ENCODE data around the gene FCRL5.

The FCRL5 gene

DNA sequence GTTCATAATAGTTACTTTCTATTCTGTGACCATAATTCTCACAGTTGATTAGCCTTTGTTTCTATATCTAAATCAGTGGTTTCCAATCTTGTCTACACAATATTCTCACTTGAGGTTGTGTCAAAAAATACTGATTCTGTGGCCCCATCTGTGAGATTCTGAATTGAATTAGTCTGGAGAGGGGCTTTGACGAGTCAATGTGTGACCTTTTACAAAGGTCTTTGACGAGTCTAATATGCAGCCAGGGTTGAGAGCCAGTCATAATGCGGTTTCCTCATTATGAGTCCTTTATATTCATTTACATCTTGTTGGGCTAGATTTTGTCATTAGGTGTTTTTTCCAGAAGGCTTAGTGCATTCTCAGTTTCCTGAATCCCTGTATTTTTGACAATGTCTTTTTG, 19.7 kb downstream of the FCRL5 start:
- DNase-seq (ENCODE audit: insufficient read length, low spot score) (no peak), FAIRE-seq (no peak)

DNA sequence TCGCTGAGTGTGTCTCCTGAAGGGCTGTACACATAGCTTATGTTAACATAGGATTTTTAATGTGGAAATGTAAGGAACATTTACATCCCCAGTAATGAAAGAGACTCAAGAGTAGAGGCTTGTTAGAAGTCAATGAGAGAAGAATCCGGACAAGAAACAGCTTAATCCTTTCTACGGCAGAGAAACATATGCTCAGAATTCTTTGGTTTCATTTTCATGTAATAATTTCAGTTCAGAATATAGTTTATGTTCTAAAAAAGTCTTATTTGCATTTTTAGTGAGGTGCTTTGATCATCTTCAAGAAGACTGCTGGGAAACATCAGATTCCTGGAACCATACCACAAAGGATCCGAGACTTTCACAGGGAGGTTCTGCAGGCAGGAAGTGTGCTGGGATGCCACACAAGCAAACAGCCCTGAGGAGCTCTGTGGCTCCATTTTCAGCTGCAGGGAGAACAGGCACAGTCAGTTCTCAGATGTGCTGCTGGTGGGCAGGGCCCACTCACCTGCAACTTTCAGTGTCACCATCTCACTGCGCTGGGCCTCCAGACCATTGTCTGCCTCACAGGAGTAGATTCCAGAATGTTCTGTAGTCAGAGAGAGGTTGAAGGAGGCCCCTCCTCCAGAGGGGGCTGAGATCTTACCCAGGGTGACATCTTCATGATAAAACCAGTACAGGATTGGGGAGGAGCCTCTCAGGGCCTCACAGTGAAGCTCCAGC, 28.4 kb downstream of the FCRL5 start:
- FAIRE-seq, result no peak
- DNase-seq (ENCODE audit: insufficient read length, low spot score), result no peak

DNA sequence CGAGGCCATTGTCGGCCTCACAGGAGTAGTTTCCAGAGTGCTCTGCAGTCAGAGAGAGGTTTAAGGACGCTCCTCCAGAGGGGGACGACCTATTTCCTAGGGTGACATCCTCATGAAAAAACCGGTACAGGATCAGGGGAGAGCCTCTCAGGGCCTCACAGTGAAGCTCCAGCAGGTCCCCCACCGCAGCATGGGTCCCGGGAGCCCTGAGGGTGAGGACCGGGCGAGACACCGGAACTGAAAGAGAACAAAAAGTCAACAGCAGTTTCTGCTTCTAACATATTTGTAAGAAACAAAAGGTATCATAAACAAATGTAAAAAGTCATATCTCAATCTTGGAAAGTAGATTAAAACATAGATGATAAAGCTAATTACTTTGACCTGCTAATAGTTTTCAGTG, 31.3 kb downstream of the FCRL5 start:
- FAIRE-seq (no peak), DNase-seq (ENCODE audit: insufficient read length, low spot score) (no peak)

DNA sequence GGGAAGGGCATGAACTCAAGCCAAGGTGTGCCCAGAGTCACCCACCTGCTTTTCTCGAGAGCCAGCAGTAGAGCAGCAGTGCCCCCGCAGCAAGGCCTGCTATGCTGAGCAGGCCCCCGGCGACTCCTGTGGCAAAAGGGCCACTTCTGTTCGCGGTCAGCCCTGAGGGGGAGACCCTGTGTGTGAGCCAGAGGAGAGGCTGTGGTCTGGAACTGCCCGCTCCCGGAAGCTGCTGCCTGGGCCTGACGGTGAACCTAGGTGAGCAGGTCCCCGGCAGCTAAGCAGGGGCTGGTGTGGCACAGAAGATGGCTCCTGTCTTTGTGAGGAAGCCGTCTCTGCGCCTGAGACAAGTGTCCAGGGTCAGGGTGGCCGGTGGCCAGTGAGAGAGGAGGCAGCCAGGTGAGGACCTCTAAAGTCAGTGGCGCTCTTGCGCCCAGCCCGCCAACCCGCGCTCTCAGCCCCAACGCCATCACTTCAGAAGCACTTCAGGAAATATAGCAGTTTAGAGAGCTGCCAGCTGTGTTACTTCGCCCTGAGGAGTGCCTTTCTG, 31.9 kb downstream of the FCRL5 start:
- no peak for FAIRE-seq
- DNase-seq (ENCODE audit: insufficient read length, low spot score), result no peak

DNA sequence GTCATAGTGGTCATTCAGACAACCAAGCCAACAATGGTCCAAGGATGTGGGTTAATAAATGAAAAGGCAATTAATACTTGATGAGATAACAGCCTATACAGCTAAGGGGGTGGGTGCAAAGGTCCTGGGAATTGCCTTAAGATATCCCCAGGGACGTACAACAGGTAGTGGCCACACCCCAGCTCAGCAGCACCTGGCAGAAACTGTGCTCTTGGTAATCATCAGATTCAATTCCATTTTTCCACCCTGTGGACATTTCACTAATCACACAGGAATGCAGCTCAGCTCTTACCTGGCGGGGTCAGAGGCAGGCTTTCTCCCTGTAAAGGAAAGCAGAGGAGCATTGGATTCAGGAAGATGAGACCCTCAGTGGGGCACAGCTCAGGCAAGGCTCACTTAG, 32.9 kb downstream of the FCRL5 start:
- FAIRE-seq, result no peak
- DNase-seq (ENCODE audit: insufficient read length, low spot score), result no peak

DNA sequence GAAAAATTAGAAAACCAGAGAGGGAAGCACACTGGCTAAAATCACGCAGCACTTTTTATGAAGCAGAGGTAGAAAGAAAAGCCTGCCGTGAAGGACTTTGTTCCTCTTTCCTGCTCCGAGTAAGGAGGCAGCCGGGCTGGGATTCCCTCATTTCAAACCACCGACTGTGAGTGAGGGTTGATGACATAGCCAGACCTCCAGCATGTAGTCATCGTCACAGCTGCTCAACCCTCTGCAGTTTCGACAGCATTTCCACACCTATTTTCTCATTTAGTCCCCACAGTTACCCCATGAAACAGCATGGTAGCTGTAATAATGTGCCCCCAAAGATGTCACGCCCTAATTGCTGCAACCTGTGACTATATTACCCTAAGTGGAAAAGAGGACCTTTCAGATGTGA, 35.3 kb downstream of the FCRL5 start:
- FAIRE-seq (no peak), DNase-seq (ENCODE audit: insufficient read length, low spot score) (no peak)

DNA sequence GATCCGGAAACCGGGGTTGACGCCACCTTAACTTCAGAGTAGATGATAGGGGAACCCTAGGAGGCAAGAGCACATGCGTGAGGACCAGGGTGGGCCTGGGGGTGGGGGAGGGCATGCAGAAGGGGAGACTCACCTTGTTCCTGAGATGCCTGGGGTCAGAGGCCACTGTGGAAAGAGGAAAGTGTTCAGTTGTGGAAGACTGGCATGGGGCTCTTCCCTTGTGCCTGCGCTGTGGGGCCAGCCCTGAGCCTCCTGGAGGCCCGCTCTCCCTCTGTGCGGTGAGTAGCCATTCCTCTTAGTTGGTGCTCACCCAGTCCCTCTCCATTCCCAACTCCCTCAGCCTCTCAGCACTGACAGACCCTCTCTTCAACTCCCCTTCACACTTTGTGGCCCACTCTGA, 36.6 kb downstream of the FCRL5 start:
- DNase-seq (ENCODE audit: insufficient read length, low spot score) (no peak), FAIRE-seq (no peak)

DNA sequence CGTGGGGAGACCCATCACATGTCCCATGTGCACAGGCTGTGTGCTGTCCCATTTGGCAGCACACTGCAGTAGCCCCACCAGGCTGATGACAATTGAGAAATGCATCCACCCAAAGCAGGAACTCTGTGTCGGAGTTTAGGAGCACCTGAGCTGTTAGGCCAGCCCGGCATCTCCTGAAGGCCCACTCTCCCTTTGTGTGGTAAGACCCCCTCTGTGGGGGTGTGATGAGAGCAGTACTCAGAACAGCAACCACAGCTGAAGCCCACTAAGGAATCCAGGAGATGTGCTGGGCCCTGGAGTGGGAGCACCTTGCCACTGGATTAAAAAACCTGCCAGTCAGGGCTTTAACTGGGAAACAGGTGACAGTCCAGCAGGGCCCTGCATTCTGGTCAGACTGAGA, 37.2 kb downstream of the FCRL5 start:
- FAIRE-seq, result no peak

DNA sequence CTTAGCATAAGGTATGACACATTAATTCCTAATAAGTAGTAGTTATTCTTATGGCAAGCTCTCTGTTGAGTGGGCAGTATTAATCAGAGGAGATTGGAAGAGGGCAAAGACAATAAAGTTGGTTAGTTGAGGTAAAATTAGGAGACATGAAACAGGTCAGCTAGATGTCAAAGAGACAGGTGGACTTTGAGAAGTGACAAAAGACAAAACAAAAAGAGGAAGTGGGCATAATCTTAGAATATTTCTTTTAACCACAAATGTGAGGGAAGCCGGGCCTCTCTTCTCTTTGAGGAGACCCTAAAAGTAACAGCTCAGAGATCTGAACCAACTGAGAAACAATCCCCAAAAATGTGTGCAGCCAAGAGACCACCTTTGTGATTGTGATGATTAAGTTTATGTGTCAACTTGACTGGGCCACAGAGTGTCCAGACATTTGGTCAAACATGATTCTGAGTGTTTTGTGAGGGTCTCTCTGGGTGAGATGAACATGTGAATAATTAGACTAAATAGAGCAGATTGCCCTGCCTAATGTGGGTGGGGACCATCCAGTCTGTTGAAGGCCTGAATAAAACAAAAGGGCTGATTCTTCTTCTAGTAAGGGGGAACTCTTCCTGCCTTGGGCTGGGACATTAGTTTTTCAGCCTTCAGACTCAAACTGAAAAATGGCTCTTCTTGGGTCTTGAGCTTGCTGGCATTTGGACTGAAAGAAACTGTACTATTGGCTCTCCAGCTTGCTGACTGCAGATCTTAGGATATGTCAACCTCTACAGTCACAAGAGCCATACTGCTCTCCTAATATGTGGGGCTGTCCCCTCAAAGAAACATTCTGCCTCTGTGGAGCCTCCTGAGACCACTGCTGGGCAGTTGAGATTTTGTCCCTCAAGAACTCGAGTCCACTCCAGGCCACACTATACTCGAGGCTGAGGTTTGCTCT, 40.0 kb downstream of the FCRL5 start:
- no peak for DNase-seq (ENCODE audit: insufficient read length, low spot score)
- FAIRE-seq, result no peak

More for the DNA sequence above, 37.2 kb downstream of the FCRL5 start:
- DNase-seq (ENCODE audit: insufficient read length, low spot score), result no peak

DNA sequence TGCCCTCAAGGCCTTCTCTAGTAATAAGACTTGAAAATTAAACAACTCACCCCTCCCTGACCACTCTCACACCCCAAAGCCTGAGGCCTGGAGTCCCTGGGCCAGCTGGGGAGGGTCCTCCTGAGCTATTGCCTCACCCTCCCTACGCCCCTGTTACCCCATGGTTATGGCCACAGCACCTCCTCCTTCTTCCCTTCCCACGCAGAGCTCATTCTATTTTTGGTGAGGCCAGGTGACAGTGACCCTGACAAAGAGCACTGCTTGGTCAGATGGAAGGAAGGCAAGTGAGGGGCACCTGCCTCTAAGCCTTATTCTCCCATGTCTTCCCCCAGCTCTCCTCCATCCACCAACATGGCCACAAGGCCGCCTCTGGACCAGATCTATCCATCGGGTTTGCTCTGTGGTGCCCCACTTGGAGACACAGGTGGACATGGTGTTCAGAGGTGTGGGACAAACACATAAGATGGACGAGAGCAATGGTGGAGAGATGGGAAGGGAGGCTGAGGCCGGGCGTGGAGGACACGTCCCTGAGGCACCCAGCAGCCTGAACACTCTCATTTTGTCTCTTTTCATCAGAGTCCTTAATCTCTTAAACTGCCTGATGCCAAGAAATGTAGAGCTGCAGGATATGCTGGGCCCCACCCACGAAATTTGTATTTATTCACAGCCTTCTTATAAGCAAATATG, 42.6 kb downstream of the FCRL5 start:
- FAIRE-seq (no peak), DNase-seq (ENCODE audit: insufficient read length, low spot score) (no peak)

DNA sequence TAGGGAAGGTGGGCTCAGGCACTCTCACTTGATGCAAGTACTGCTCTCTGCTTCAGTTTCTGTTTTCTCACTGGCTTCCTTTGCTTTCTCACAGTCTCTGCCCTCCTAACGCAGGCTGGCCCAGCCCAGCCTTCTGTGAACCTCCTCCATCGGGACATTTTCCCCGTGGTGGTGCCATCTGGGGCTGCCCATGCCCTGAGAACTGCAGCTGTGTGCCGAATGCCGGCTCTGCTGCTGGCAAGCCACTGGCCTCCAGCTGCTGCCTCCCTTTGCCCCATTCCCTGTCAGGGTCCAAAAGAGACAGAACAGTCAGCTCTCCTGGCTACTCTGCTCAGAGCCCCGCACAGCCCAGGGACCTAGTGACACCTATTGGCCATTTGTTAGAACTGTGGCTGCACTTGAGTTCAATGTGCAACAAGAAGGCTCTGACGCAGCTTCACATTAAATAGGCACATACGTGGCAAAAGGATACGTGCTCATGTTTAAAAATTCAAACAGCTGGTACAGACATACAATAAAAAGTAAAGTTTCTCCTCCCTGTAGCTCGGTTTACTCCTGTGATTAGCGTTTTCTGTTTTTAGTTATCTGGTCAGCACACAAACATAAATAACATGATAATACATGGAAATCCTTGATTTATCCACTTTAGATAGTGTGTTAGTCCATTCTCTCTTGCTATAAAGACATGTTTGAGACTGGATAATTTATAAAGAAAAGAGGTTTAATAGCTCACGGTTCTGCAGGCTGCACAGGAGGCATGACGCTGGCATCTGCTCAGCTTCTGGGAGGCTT, 46.6 kb downstream of the FCRL5 start:
- FAIRE-seq, result no peak

DNA sequence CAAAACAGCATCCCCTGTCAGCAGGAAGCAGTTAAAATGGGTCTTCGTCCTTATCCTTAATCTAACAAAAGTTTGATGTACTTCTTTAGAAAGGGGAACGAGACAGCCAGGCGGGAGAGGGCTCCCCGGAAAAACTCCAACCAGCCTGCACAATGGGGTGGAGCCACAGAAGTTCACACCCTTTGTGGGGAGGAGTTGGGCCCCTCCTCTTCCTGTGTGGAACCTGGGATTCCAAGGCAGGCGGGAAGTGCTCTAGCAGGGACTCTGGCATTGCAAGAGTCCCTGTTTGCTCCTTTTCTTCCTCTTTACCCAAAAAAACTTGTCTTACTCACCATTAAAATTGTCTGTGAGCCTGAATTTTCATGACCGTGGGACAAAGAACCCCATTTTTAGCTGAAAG, 47.7 kb downstream of the FCRL5 start:
- DNase-seq (ENCODE audit: insufficient read length, low spot score), result no peak
- no peak for FAIRE-seq

More for the DNA sequence above, 46.6 kb downstream of the FCRL5 start:
- peak; percentile 39 for DNase-seq (ENCODE audit: insufficient read length, low spot score)

DNA sequence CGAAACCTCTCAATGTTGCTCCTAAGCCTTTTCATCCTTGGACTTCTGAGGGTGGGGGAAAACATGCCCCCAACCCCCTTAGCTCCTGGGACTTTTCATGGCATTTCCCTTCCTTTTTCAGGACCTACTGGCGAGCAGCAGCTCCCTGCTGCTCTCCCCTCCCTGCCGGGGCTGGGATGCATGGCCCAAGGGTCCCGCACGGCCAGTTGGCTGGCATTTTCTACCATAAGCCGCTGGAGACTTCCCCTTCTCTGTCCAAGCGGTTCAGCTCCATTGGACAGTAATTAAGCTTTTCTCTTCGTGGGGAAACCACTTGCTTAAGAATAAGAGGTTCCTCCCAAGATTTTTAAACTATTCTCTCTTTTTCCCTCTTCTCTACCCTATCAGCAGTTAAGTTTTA, 52.8 kb downstream of the FCRL5 start:
- FAIRE-seq, result no peak
- DNase-seq (ENCODE audit: insufficient read length, low spot score), result no peak

DNA sequence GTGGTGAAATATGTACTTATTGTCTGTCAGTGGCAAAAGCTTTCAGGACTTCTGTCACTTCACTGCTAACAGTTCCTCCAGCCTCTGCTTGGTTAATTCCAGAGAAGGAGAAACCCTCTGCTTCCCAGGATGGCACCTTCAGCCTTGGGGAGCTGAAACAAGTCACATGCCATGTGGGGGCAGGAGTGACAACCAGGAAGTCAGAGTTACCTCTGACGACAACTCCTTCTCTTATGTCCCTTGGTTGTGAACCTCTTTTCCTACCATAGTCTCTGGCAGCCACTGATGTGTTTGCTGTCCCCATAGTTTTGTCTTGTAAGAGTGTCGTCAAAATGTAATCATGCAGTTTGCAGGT, 53.6 kb downstream of the FCRL5 start:
- FAIRE-seq (no peak), DNase-seq (ENCODE audit: insufficient read length, low spot score) (no peak)

DNA sequence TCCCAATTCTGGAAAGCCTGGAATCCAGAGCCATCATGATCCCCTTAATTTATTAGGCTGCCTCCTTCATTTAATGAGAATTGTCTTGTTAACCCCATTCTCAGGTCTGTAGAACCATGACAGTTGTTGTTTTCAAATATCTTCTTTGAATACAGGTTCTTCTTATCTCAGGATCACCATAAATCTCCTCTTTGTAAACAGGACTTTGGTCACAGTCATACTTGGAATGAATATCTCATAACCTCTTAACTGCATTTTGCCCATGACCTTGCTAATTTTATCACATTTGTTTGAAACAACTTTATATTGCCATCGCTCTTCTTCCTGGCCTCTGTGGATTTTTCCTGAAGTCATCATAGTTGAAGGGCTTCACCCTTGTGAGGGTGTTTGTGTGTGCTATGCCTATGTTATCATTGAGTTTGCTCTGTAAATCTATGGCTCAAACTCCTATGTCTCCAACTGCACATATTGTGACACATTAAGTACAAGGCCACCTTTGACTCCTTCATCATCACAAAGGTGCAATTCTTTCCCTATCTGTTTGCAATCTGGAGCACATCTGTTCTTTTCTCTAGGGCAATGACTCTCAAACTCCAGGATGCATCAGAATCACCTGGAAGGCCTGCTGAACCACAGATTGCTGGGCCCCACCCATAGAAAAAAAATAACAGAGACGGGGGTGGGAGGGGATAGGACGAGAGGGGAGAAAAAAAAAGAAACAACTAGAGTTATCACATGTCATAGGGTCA, 54.2 kb downstream of the FCRL5 start:
- DNase-seq (ENCODE audit: insufficient read length, low spot score) (no peak), FAIRE-seq (no peak)

DNA sequence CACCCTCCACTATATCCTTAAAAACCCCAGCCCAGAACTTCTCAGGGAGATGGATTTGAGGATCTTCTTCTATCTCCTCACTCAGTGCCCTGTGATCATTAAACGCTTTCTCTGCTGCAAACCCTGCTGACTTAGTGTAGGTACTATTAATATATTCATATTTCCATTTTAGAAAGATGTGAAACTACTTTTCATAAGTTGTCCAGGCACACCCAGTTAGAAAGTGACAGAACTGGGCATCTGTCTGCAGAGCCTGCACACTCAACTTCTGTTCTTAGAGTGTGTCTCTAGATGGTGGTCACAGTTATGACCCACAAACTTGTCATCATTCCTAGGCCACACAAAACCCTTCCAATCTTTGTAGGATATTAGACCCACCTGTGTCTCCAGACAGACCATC, 55.0 kb downstream of the FCRL5 start:
- DNase-seq (ENCODE audit: insufficient read length, low spot score) (no peak), FAIRE-seq (no peak)

DNA sequence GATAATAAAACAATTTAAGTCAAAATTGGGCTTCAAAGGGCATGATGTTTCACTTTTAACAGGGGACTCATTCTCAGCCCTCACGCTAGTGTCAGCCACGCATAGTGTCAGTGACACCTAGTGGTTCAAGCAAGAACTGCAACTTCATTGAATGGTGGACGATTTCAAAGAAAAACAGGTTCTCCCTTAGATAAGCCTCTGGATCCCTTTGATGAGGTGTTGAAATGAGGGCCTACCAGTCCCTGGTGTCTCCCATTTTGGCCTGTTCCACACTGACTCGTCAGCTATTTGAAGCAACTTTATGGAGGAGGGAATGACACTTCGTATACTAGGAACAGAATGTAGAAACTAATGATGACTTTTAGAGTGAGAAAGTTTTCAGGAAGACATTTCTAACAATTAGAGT, 56.2 kb downstream of the FCRL5 start:
- FAIRE-seq, result peak; percentile 9
- DNase-seq (ENCODE audit: insufficient read length, low spot score), result peak; percentile 8

DNA sequence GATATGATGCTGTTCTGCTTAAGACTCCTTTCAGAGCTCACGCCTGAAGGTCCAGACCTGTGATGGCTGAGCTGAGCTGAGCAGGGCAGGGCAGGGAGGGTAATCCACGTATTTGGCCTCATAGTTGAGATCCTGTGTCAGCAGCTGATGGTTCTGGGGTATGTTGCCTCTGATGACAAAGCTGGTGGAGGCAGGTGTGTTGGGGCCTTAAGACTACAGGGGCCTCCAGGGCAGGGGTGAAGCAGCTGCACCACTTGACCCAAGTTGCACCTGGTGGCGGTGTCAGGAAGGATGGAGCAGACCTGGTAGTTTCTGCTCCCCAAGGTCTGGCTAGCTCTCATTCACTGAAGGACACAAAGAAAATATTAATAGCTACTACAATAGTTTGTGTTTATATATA, 57.0 kb downstream of the FCRL5 start:
- FAIRE-seq, result no peak
- no peak for DNase-seq (ENCODE audit: insufficient read length, low spot score)

DNA sequence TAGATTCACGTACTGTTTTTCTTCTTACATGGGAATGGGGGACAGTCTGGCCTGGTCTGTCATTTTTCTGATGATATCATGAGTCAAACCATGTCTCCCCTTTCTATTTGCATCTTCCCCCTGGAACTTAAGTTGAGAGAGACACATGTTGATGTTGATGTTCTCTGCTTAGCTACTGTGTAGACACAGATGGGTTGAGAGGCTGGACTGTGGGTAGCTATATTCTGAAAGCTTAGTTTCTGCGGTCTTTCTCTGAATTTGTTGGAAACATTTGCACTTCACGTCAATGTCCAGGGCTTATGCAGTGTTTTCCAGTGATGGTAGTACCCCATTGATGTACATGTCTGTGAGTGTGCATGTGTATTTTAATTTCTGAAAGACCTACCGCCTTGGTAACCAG, 58.2 kb downstream of the FCRL5 start:
- FAIRE-seq (no peak), DNase-seq (ENCODE audit: insufficient read length, low spot score) (no peak)

Data from HTR-8/SVneo (cell line).